HCT116 (cell line): ENCODE data around the gene TNS3. TPM values are rescaled to one million over a fixed set of nuclear protein-coding genes. Genes with fewer than 3 reads are reported as not detected.

ENCODE experiments used
- ATAC-seq: fragments of 200-7000 bp; cut with Tn5 transposase; 2 replicates; pipeline ENCODE4 v1.9.1; 2020; ENCODE audit warnings: mild to moderate bottlenecking, moderate library complexity
- BruUV-seq: library from RNA; stranded (reverse); fragments of 400-500 nt; replicated peaks from 2 replicates; lab custom pipeline; 2021; lab: Mats Ljungman, UMichigan
- CTCF ChIA-PET: fragments of 300-600 bp; sonication (Branson Sonifier 250); formaldehyde crosslinking; loops from one replicate; lab custom pipeline; 2021; ENCODE audit warnings: antibody characterized with exemption; lab: Charles Lee
- POLR2A ChIA-PET: fragments of 300-600, 350-600 bp; sonication (Branson Sonifier 250); formaldehyde crosslinking; loops from one replicate; lab custom pipeline; 2021; ENCODE audit warnings: antibody characterized with exemption; lab: Charles Lee
- RAD21 ChIA-PET, 2 experiments: fragments of 300-600 bp; sonication (Branson Sonifier 250); formaldehyde crosslinking; loops; one replicate each; lab custom pipeline; 2023; ENCODE audit warnings: low total read pairs in 2 of 2; ENCODE audit not compliant: uncharacterized antibody in 2 of 2, unreplicated experiment in 2 of 2, low non-redundant PET in 1 of 2; lab: Charles Lee
- DNase-seq: peaks from one replicate; pipeline ENCODE4 v3.0.0-alpha.2; 2010; ENCODE audit warnings: low read depth, low spot score
- H2AFZ ChIP-seq: fragments of 200-600 bp; shearing (Covaris generic), sonication (generic); 2 replicates; pipeline ENCODE4 v1.6.1; 2017; ENCODE audit warnings: low read depth, mixed run types, mixed read lengths, antibody characterized with exemption, low read length; ENCODE audit not compliant: poor library complexity, severe bottlenecking
- H3K27ac ChIP-seq: 2 replicates; pipeline ENCODE4 v1.5.1; 2012; ENCODE audit warnings: low read depth, low read length
- H3K27me3 ChIP-seq: fragments of 200-600 bp; sonication (generic); 2 replicates; pipeline ENCODE4 v1.6.1; 2016; ENCODE audit warnings: mixed run types, low read length, mixed read lengths; ENCODE audit not compliant: insufficient read depth
- H3K36me3 ChIP-seq, 2 experiments: fragments of 200-500 bp in 1 of 2; fragments of 200-600 bp in 1 of 2; sonication (Bioruptor generic) in 1 of 2; sonication (generic) in 1 of 2; 2 replicates each; pipeline versions ENCODE4 v1.5.1 to v1.6.1; 2014 to 2016; ENCODE audit warnings: low read length in 2 of 2, inconsistent platforms in 1 of 2, mixed read lengths in 1 of 2, mixed run types in 1 of 2; ENCODE audit not compliant: insufficient read depth in 2 of 2, control insufficient read depth in 1 of 2
- H3K4me1 ChIP-seq, 2 experiments: fragments of 200-600 bp in 1 of 2; sonication (generic) in 1 of 2; 2 replicates each; pipeline versions ENCODE4 v1.5.1 to v1.6.1; 2012 to 2017; ENCODE audit warnings: low read length in 2 of 2, inconsistent platforms in 1 of 2, mild to moderate bottlenecking in 1 of 2, mixed read lengths in 1 of 2, mixed run types in 1 of 2, moderate library complexity in 1 of 2; ENCODE audit not compliant: insufficient read depth in 2 of 2, control insufficient read depth in 1 of 2
- H3K4me2 ChIP-seq: fragments of 200-600 bp; sonication (generic); 2 replicates; pipeline ENCODE4 v1.6.1; 2017; ENCODE audit warnings: mixed run types, low read length, mixed read lengths
- H3K4me3 ChIP-seq, 2 experiments: fragments of 200-600 bp in 1 of 2; sonication (generic) in 1 of 2; replicated peaks in 1 of 2; 2 replicates each; pipeline ENCODE4 v1.5.1; 2011 to 2016; ENCODE audit warnings: low read length in 2 of 2, control low read depth in 1 of 2, low read depth in 1 of 2, mild to moderate bottlenecking in 1 of 2, mixed read lengths in 1 of 2, mixed run types in 1 of 2
- H3K79me2 ChIP-seq: fragments of 200-600 bp; sonication (generic); 2 replicates; pipeline ENCODE4 v1.6.1; 2017; ENCODE audit warnings: mild to moderate bottlenecking, mixed run types, low read length, moderate library complexity, mixed read lengths; ENCODE audit not compliant: insufficient read depth
- H3K9ac ChIP-seq: fragments of 200-600 bp; sonication (generic); 2 replicates; pipeline ENCODE4 v1.6.1; 2016; ENCODE audit warnings: low read length, mixed read lengths
- H3K9me2 ChIP-seq: fragments of 200-600 bp; sonication (generic), shearing (Covaris generic); 2 replicates; pipeline ENCODE4 v1.6.1; 2017; ENCODE audit warnings: mixed run types, mild to moderate bottlenecking, moderate library complexity; ENCODE audit not compliant: insufficient read depth
- H3K9me3 ChIP-seq, 2 experiments: fragments of 200-500 bp in 1 of 2; fragments of 200-600 bp in 1 of 2; sonication (Bioruptor generic) in 1 of 2; sonication (generic) in 1 of 2; 2 replicates each; pipeline ENCODE4 v1.6.1; 2014 to 2017; ENCODE audit warnings: low read length in 2 of 2, mixed read lengths in 2 of 2, inconsistent platforms in 1 of 2, low read depth in 1 of 2, mild to moderate bottlenecking in 1 of 2, mixed run types in 1 of 2, moderate library complexity in 1 of 2; ENCODE audit not compliant: control insufficient read depth in 1 of 2, insufficient read depth in 1 of 2
- H4K20me1 ChIP-seq: fragments of 200-600 bp; sonication (generic), shearing (Covaris generic); 2 replicates; pipeline ENCODE4 v1.6.1; 2017; ENCODE audit warnings: mixed run types, mild to moderate bottlenecking, moderate library complexity; ENCODE audit not compliant: insufficient read depth
- ATF3 ChIP-seq: IDR thresholded peaks from 2 replicates; pipeline ENCODE4 v1.6.1; 2012
- CBX3 ChIP-seq: IDR thresholded peaks from 2 replicates; pipeline ENCODE4 v1.6.1; 2012; ENCODE audit warnings: low read depth
- CTCF ChIP-seq, 3 experiments: fragments of 200-600 bp in 1 of 3; sonication (generic) in 1 of 3; IDR thresholded peaks in 2 of 3; conservative IDR thresholded peaks in 1 of 3; 2 replicates each; pipeline ENCODE4 v1.5.1; 2012 to 2017; ENCODE audit warnings: low read depth in 2 of 3, low read length in 2 of 3, antibody characterized with exemption in 1 of 3, borderline replicate concordance in 1 of 3, control low read depth in 1 of 3, mild to moderate bottlenecking in 1 of 3, mixed read lengths in 1 of 3, mixed run types in 1 of 3, moderate library complexity in 1 of 3; ENCODE audit not compliant: insufficient read depth in 1 of 3
- EGR1 ChIP-seq: IDR thresholded peaks from 2 replicates; pipeline ENCODE4 v1.6.1; 2012; ENCODE audit warnings: low read depth
- JUND ChIP-seq: IDR thresholded peaks from 2 replicates; pipeline ENCODE4 v1.6.1; 2012
- MAX ChIP-seq: IDR thresholded peaks from 2 replicates; pipeline ENCODE4 v1.6.1; 2012
- POLR2AphosphoS5 ChIP-seq: IDR thresholded peaks from 2 replicates; pipeline ENCODE4 v1.6.1; 2011; ENCODE audit warnings: mild to moderate bottlenecking, low read depth, low read length, moderate library complexity
- RAD21 ChIP-seq: IDR thresholded peaks from 2 replicates; pipeline ENCODE4 v1.6.1; 2012; ENCODE audit warnings: low read depth, mild to moderate bottlenecking
- REST ChIP-seq: IDR thresholded peaks from 2 replicates; pipeline ENCODE4 v1.6.1; 2012; ENCODE audit warnings: low read depth
- SIN3A ChIP-seq: IDR thresholded peaks from 2 replicates; pipeline ENCODE4 v1.6.1; 2012; ENCODE audit warnings: low read depth
- SP1 ChIP-seq: IDR thresholded peaks from 2 replicates; pipeline ENCODE4 v1.6.1; 2012; ENCODE audit warnings: low read depth
- SRF ChIP-seq: IDR thresholded peaks from 2 replicates; pipeline ENCODE4 v1.6.1; 2012; ENCODE audit warnings: low read depth
- TCF7L2 ChIP-seq: IDR thresholded peaks from 2 replicates; pipeline ENCODE4 v1.7.0; 2011; ENCODE audit warnings: borderline replicate concordance, inconsistent platforms; ENCODE audit not compliant: insufficient read depth, insufficient read length; ENCODE audit errors: extremely low read depth
- intact Hi-C: fragments of 100-400 bp; cut with micrococcal nuclease; formaldehyde crosslinking; loops from 2 replicates; pipeline ENCODE4 v1.10.0; 2022
- total RNA-seq: library from RNA; stranded (reverse); gene quantifications from one replicate; pipeline ENCODE4 v1.2.1, GENCODE V29; 2021; ENCODE audit not compliant: unreplicated experiment

Gene TNS3
- total RNA-seq, 1 experiment from 2014 or later, result 9.1 TPM

DNA sequence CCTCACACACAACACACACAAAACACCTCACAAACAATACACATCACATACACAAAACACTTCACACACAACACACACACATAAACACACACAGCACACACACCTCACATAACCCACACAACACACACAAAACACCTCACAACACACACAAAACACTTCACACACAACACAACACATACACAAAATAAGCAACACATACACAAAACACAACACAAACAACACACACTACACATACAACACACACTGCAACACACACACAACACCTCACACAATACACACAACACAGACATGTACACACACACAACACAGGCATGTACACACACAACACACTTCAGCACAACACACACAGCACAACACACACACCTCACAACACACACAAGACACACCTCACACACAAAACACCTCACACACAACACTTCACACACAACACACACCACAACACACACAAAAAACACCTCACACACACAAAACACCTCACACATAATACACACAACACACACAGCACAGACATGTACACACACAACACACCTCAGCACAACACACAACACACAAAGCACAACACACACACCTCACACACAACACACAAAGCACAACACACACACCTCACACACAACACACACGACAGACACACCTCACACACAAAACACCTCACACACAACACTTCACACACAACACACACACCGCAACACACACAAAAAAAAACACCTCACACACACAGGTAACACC, 107.5 kb downstream of the TNS3 start:
- DNase-seq (no peak), ATAC-seq (no peak)
- intact Hi-C loops, result no loop called here
- H2AFZ ChIP-seq, result no peak overlapping the region
- ChIA-PET POLR2A (no interaction called here), CTCF (interaction anchor here (0.7 kb wide), 1 partner anchor 209 kb away, joined by 3 read pairs; no protein-coding TSS in a partner anchor), RAD21 (interaction anchor here in 1 of 2 experiments (0.6 to 1.2 kb wide), 3 partner anchors 39 to 345 kb away, joined by 3 to 4 read pairs (median 4); no protein-coding TSS in a partner anchor)
- H3K79me2 ChIP-seq, result no peaks in the 10 kb centered on the region
- peak overlapping the region; percentile 45 for H3K9ac ChIP-seq
- TF ChIP-seq TCF7L2 (no peak), RAD21 (no peak), CTCF (IDR thresholded peaks at IDR 0.05 in 2 of 3, conservative IDR thresholded peaks at IDR 0.05 in 1 of 3; ENCODE audit: borderline replicate concordance in 1 of 3, insufficient read depth in 1 of 3, low read depth in 2 of 3, low read length in 2 of 3) (no peak), SRF (no peak), CBX3 (no peak), JUND (no peak), MAX (no peak), POLR2AphosphoS5 (no peak), ATF3 (no peak), REST (no peak), SP1 (no peak), SIN3A (no peak), EGR1 (no peak)
- no TSS peak for BruUV-seq
- peak overlapping the region; percentile 90 for H3K4me2 ChIP-seq
- H3K27me3 ChIP-seq, result no peaks in the 10 kb centered on the region
- H4K20me1 ChIP-seq, result no peaks in the 10 kb centered on the region
- no peaks in the 10 kb centered on the region for H3K9me3 ChIP-seq
- H3K4me3 ChIP-seq, result peak overlapping the region in 1 of 2 experiments; percentile 48; a peak in 2 of 4 replicates
- peaks cover 86 to 92% of the 10 kb centered on the region in 2 experiments for H3K4me1 ChIP-seq
- H3K9me2 ChIP-seq, result no peaks in the 10 kb centered on the region
- H3K36me3 ChIP-seq, result no peaks in the 10 kb centered on the region
- H3K27ac ChIP-seq, result peak overlapping the region; percentile 81
